Ecto neural progenitor cell (in vitro differentiated cells): ENCODE measurements around the gene PLEKHH1.

ENCODE experiments used
- DNase-seq: peaks from one replicate; pipeline ENCODE4 v3.0.0-alpha.2; 2018; ENCODE audit warnings: low spot score

Gene PLEKHH1

DNA sequence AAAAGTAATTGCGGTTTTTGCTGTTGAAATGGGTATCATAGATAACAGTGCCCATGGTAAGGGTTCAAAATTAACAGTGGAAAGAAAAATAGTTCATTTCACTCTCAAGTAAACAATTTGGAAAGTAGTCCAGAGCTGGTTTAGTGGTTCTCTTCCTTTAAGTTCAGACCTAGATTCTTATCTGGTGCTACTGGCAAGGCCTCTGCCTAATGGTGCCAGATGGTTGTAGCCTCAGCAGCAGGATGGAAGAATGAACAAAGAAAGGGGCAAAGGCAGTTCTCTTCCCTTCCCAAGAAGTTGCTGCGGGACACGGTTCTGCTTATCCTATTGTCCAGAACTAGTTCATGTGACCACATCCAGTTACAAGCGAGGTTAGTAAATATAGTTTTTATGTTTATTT, 97.1 kb downstream of the PLEKHH1 start:
- DNase-seq, result no peak

- no peak for DNase-seq
These were observed 97.8 kb downstream of the PLEKHH1 start for GRCh38 chr14:67630938-67631337.

DNA sequence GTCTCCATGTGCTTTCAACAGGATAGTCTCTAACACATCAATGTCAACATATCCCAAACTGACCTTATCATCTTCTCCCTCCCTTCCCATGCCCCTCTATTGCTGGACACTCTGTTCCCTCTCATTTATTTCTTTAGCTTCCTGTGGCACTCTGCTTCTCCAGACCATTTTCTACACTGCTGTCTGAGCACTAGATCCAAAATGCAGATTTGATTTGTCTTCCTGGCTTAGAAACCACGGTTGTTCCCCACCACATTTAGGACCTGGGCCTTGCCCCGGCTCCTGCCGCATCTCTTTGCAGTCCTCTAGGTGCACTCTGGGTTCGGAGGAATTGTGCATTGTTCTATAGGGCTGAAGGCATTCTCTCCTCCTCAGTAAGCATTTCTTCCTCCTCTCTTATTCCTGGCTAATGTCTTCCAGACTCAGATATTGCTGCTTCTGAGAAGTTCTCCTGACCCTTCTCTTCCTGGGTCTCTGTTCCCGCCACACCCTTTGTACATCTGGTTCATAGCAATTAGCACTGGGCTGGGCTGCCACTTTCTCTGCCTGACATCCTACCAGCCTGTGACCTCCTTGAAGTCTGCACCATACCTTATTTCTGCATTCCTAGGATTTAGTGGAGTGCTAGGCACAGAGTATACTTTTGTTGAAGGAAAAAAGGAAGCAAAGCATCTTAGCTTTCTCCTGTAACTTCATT, 100.5 kb downstream of the PLEKHH1 start:
- no peak for DNase-seq

- DNase-seq, result no peak
These were observed 103.3 kb downstream of the PLEKHH1 start for GRCh38 chr14:67636361-67636919.

GRCh38 chr14:67638642-67639041, 105.6 kb downstream of the PLEKHH1 start:
- no peak for DNase-seq
